Activated CD4-positive, alpha-beta T cell treated with anti-CD3 and anti-CD28 coated beads for 1 hour (primary cell): ENCODE results near the gene WDR90.
"Not testable (repeated sequence)": the region's sequence is repeated elsewhere in the genome, so short reads cannot be mapped to it uniquely, and the experiment has no call there.

Source experiments
- DNase-seq: peaks from one replicate; pipeline ENCODE4 v3.0.0-alpha.2; 2020

The WDR90 gene

DNA sequence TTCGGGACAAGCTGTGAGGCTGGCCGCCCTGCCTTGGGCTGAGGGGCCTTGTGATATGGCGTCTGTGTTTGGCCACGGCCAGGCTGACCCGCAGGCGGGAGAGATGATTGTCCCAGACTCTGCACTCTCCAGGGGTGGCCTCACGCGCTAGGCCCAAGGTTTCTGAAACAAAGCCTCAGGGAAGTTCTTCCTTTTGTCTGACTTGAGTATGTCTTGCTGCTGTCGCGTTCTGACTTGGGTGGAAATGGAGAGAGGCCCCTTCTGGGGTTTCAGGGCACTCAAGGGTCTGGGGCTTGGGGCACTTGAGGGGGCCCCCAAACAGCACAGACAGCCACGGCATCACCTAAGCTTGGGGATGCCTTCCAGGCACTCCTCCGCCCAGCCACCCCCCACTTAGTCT is 61.9 kb downstream of the WDR90 start:
- DNase-seq, result no peak

DNA sequence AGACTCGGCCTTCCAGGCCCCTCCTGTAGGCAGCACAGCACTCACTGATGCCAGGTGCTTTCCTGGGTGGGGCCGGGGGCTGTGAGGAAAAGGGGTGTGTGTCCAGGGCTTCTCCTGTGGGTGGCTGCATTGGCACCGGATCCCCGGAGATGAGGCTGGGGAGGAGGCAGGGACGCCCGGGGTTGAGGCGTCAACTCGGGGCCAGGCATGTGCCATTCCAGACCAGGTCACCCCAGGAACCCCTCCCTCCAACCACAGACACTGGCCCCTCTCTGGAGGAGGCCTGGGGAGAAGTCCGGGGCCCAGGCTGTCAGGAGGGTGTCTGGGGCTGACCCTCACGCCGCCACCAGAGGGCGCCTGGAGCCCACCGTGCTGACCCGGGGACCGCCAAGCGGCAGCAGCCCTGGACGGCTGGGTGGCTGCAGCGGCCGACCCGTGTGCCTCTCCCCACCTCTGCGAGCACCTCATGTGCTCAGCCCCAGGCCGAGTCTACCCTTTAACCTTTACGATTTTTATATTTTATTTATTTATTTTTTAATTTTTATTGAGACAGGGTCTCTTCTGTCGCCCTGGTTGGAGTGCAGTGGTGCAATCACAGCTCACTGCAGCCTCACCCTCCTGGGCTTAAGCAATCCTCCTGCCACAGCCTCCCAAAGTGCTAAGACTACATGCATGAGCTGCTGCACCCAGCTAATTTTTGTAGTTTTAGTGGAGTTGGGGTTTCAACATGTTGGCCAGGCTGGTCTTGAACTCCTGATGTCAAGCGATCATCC is 62.6 kb downstream of the WDR90 start:
- DNase-seq, result peak; percentile 69

DNA sequence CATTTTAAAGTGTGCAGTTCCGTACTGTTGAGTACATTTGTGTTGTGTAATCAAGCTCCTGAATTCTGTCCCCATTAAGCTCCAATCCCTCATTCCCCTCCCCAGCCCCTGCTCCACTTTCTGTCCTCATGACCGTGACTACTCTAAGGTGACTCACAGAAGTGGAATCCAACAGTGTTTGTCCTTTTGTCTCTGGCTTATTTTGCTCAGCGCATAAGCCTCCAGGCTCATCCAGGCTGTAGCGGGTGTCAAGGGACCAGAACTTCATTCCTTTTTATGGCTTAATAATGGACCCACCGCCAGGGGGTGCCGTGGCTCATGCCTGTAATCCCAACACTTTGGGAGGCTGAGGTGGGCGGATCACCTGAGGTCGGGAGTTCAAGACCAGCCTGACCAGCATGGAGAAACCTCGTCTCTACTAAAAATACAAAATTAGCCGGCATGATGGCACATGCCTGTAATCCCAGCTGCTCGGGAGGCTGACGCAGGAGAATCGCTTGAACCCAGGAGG is 63.6 kb downstream of the WDR90 start:
- not testable (repeated sequence) for DNase-seq

DNA sequence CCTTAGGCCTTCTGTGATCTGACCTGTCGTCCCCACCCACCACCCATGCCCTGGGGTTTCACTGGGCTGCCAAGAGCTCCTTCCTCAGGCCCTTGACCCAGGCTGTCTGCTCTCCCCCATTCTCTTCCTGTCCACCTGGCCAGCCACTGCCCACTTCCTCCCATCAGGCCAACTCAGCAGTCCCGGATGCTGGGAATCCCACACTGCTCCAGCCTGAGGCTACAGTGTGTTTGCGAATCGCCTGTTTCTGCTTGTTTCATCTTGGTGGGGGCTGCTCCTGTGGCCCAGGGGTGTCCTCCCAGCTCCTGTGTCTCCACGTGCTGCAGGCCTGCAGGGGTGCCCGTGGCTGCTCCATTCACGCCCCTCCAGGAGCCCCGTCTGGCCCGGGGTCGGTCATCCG is 64.9 kb downstream of the WDR90 start:
- no peak for DNase-seq

DNA sequence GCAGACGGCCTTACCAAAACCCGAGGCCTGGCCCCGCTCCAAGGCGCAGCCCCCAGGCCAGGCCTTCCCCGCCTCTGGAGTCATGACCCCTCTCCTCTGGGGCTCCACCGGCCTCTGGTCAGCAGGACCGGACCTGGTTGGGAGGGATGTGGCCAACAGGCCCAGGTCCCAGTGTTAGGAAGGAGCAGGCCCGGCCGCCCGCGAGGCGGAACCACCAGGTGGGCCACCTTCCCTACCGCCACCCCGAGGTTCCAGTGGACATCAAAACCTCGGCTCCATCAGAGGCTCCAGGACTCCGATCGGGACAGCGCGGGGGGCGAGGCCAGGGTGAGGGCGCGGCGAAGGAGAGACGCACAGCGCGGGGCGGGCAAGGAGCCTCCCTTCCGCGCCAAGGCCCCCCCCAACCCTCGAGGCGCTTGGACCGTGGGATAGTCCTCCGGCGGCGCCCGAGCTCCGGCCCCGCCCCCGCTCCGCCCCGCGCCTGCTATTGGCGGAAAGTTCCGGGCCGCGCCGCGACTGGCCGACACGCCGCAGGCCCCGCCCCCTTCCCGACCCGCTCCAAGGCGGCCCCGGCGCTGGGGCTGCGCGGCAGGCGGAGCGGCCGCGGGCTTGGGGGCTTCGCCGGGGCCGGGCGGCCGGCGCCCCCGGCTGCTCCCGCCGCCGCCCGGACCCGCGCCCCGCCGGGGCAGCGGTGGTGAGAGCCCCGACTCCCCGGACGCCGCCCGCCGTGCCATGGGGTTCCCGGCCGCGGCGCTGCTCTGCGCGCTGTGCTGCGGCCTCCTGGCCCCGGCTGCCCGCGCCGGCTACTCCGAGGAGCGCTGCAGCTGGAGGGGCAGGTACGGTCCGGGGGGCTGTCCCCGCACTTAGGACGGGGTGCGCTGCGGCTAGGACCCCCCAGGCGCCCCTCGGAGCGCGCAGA is 65.7 kb downstream of the WDR90 start, which contains the start of gene METRN:
METRN (plus strand) TSS at position 561 of the 919 bp plus-strand sequence; CDS start at position 733, 172 bp downstream.
- DNase-seq, result peak; percentile 79

DNA sequence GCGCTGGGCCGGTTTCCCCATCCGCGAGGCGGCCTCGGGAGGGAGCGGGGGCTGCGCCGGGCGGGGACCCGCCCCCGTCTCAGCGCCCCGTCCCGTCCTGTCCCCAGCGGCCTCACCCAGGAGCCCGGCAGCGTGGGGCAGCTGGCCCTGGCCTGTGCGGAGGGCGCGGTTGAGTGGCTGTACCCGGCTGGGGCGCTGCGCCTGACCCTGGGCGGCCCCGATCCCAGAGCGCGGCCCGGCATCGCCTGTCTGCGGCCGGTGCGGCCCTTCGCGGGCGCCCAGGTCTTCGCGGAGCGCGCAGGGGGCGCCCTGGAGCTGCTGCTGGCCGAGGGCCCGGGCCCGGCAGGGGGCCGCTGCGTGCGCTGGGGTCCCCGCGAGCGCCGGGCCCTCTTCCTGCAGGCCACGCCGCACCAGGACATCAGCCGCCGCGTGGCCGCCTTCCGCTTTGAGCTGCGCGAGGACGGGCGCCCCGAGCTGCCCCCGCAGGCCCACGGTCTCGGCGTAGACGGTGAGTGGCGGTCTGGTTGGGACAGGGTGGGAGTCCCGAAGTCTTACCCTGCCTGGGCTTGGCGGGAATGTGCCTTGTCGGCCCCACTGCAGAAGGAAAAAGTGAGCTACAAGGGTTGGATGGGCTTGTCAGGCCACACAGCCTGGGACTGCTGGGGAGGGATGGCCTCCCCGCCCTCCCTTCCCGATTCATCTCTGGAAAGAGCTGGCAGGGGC is 66.5 kb downstream of the WDR90 start:
- no peak for DNase-seq

DNA sequence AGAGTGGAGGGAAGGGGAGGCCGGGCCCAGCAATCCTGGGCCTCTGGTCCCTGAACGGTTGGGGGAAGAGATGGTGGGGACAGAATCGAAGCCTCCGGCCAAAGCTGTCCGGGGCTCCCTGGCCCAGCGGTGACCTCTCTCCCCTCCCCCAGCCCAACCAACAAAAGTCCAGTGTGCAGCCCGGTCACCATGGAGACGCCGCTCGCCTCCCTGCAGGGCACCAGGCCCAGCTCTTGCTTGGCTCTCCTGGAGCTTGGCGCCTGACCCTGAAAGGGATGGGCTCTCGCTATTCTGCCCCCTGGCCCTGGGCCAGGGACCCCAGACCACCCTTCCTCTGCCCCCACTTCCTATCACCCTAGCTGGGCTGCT is 67.0 kb downstream of the WDR90 start:
- no peak for DNase-seq

DNA sequence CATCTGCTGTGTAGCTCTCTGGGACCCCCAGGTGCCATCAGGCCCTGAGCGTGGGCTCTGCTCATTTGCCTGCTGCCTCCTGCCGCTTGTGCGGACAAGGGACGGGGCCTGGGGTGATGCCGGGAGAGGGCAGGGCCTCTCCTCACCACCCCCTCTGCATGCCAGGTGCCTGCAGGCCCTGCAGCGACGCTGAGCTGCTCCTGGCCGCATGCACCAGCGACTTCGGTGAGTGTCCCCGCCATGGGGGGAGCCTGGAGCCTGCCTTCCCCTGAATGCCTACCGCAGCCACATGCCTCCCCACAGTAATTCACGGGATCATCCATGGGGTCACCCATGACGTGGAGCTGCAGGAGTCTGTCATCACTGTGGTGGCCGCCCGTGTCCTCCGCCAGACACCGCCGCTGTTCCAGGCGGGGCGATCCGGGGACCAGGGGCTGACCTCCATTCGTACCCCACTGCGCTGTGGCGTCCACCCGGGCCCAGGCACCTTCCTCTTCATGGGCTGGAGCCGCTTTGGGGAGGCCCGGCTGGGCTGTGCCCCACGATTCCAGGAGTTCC is 67.7 kb downstream of the WDR90 start:
- DNase-seq, result no peak
